GM06990 (cell line): Measurements from ENCODE around the gene INO80C.

Experiments
- DNase-seq: peaks from one replicate; pipeline ENCODE4 v3.0.0-alpha.2; 2011; ENCODE audit not compliant: insufficient read length; ENCODE audit errors: extremely low read depth
- H3K27me3 ChIP-seq: replicated peaks from 2 replicates; pipeline ENCODE4 v1.6.0; 2011; ENCODE audit warnings: low read length; ENCODE audit not compliant: control insufficient read depth, insufficient read depth
- H3K36me3 ChIP-seq: 2 replicates; pipeline ENCODE4 v1.5.1; 2011; ENCODE audit warnings: low read length; ENCODE audit not compliant: control insufficient read depth, insufficient read depth
- H3K4me3 ChIP-seq: replicated peaks from 2 replicates; pipeline ENCODE4 v1.5.1; 2011; ENCODE audit warnings: low read depth, mild to moderate bottlenecking, control low read depth, low read length
- TF ChIP-seq, protein P1 (sequence below): IDR thresholded peaks from 2 replicates; pipeline ENCODE4 v1.5.1; 2011; ENCODE audit warnings: low read length, control low read depth, mild to moderate bottlenecking, inconsistent platforms; ENCODE audit not compliant: insufficient read depth, poor library complexity, severe bottlenecking

The INO80C gene

DNA sequence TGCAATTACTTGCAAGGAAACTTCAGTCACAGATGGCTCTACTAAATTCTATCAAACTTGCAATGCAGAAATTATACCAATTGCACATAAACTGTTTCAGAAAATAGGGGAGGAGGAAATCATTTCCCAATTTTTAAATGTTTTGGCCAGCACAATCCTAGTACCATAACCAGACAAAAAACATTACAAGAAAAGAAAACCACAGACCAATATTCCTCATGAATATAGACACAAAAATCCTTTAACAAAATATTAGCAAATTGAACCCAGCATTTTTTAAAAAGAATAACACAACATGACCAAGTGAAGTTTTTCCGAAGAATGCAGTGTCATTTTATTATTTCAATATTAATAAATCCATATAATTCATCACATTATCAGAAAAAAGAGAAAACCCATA lies 45.8 kb downstream of the INO80C start:
- H3K36me3 ChIP-seq, result no peaks in the 10 kb centered on the region
- DNase-seq, result no peak
- no peak overlapping the region for H3K4me3 ChIP-seq
- TF ChIP-seq, protein P1, sequence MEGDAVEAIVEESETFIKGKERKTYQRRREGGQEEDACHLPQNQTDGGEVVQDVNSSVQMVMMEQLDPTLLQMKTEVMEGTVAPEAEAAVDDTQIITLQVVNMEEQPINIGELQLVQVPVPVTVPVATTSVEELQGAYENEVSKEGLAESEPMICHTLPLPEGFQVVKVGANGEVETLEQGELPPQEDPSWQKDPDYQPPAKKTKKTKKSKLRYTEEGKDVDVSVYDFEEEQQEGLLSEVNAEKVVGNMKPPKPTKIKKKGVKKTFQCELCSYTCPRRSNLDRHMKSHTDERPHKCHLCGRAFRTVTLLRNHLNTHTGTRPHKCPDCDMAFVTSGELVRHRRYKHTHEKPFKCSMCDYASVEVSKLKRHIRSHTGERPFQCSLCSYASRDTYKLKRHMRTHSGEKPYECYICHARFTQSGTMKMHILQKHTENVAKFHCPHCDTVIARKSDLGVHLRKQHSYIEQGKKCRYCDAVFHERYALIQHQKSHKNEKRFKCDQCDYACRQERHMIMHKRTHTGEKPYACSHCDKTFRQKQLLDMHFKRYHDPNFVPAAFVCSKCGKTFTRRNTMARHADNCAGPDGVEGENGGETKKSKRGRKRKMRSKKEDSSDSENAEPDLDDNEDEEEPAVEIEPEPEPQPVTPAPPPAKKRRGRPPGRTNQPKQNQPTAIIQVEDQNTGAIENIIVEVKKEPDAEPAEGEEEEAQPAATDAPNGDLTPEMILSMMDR, result no peak
- H3K27me3 ChIP-seq, result no peaks in the 10 kb centered on the region

DNA sequence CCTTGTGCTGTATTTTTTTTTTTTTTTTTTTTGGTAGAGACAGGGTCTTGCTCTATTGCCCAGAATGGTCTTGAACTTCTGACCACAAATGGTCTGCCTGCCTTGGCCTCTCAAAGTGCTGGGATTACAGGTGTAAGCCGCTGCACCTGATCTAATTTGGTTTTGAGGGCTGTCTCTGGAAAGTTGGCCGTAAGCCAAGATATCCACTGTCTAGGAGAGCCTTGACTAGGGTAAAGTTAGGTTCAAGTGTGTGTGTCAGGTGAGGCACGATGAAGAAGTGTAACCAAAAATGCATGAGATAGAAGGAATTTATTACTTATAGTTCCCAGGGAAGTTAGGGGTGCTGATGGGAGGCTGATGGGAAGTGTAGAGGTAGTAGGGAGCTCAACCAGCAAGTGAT lies 46.7 kb downstream of the INO80C start:
- no peaks in the 10 kb centered on the region for H3K36me3 ChIP-seq
- no peak overlapping the region for H3K4me3 ChIP-seq
- no peak for DNase-seq
- TF ChIP-seq, protein P1, result no peak
- H3K27me3 ChIP-seq, result no peaks in the 10 kb centered on the region

DNA sequence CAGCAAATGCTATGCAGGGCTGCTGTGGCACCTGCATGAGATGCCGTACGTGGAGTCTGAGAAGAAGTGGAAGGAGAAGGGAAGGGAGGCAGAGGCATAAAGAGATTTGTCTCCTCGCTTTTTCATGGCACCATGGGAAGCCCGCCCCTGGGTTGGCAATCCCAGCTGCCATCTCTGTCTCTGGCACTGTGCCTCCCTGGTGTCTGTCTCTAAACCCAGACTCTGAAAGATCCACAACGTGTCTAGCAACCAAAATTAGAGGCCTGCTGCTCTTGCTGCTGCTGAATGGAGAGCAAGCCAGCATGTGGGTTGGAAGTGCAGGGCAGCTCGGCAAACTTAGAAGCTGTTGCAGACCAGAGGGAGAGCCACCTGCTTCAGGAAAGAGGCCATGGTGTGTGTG lies 53.1 kb downstream of the INO80C start:
- DNase-seq, result no peak
- TF ChIP-seq, protein P1, result no peak
- Histone ChIP-seq H3K4me3 (no peak overlapping the region), H3K27me3 (no peaks in the 10 kb centered on the region), H3K36me3 (no peaks in the 10 kb centered on the region)

DNA sequence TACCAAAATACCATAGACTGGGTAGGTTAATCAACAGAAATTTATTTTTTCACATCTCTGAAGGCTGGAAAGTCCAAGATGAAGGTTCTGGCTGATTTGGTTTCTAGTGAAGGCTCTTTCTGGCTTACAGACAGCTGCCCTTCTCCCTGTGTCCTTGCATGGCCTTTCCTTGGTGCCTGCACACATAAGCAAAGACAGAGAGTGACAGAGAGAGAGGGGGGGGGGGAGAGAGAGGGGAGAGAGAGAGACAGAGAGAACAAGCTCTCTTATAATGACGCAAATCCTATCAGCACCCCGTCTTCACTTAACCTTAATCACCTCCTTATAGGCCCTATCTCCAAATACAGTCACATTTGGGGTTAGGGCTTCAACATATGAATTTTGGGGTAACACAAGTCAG lies 53.9 kb downstream of the INO80C start:
- TF ChIP-seq, protein P1, result no peak
- Histone ChIP-seq H3K36me3 (no peaks in the 10 kb centered on the region), H3K4me3 (no peak overlapping the region), H3K27me3 (no peaks in the 10 kb centered on the region)
- DNase-seq, result no peak

DNA sequence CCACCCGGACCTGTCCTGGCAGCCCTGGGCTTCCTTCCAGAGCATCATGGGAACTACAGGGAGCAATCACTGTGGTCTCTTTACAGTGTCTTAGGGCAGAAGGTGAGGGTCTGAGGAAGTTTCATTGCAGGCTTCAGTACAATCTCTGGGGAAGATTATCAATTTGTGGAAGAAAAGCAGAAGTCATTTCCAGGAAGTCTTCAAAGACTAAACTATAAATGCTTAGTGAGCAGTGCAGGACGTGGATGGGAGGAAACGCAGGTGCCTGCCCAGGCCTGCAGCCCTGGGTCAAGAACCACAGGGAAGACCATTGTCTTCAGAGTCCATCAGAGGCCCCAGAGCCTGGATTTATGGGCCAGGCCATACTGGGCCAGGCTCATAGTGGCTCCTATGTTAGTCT lies 54.3 kb downstream of the INO80C start:
- DNase-seq, result no peak
- no peaks in the 10 kb centered on the region for H3K36me3 ChIP-seq
- TF ChIP-seq, protein P1, result no peak

DNA sequence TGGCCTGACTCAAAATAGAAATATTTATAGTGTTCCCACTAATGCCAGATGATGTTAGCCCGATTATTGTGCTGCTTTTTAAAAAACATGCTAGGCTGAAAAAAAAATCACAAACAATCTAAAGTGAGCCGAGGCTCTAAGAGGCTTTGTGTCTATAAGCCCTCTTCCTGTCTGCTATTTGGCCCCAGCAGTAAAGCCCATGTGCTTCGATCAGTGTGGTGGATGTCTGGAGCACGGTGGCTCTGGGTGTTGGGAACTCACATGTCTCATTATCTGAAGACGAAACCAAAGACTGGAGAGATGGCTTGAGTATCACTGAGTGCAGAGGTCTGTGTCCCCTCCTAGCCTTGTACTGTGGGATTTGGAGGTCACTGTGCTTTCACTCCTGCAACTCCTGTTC lies 55.1 kb downstream of the INO80C start:
- no peak for DNase-seq
- TF ChIP-seq, protein P1, result no peak

More for the DNA sequence above, 54.3 kb downstream of the INO80C start:
- H3K27me3 ChIP-seq, result no peaks in the 10 kb centered on the region
- H3K4me3 ChIP-seq, result no peak overlapping the region

More for the DNA sequence above, 55.1 kb downstream of the INO80C start:
- no peaks in the 10 kb centered on the region for H3K36me3 ChIP-seq
- no peaks in the 10 kb centered on the region for H3K27me3 ChIP-seq
- no peak overlapping the region for H3K4me3 ChIP-seq
